ENCODE data around the gene CAMSAP1. TPM values are rescaled to one million over a fixed set of nuclear protein-coding genes. Genes with fewer than 3 reads are reported as not detected.

The CAMSAP1 gene
- total and polyA plus RNA-seq, 10 donors: 2.4 to 34.3 (median 19.8) TPM

DNA sequence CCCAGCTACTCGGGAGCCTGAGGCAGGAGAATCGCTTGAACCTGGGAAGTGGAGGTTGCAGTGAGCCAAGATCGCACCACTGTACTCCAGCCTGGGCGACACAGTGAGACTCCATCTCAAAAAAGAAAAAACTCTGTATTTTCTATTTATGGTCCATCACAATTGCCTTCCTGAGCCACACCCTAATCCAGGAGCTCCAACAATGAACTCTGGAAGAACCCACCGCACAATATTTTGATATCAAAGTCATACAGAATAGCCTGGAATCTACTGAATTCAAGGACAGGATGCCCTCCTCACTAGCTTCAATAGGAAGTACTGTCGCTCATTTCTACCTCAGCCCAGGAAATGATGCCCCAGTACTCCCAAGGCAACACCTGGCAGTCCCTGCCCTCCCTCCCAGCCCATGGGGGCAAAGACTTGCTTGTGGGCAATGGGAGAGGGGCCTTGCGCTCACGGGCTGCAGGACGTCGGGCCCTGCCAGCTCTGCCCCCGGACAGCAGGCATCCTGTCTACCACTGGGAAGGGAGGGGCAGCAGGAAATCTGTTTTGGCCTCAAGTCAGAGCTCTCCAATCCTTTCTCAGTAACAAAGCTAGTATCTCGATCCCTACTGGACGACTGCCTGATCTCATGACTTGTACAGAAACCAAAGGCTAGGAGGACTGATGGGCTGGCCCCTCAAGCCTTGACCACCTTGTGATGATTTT, 34.1 kb upstream of the CAMSAP1 start:
- Histone ChIP-seq H3K27ac (peak overlapping the region; percentile 16 to 74 (median 64)), H3K9me3 (peaks cover 0 to under 1% (median 0%) of the 10 kb centered on the region in 8 donors), H3K27me3 (replicated peaks in 1 of 7) (no peaks in the 10 kb centered on the region), H3K4me3 (no peak overlapping the region), H3K36me3 (peaks cover 0 to 98% (median 70%) of the 10 kb centered on the region in 6 donors), H3K4me1 (peaks cover 0 to 16% (median 0%) of the 10 kb centered on the region in 6 donors)
- no peak for DNase-seq
- intact Hi-C loops (cut with DNase I; ENCODE audit: low total_unique reads): no loop called here
- WGBS, 5 donors: 63 to 94% (median 78%) methylated on average over 10 to 13 of the region's 13 CpGs
- TF ChIP-seq POLR2AphosphoS5 (IDR thresholded peaks at IDR 0.05): peak in 2 of 3 donors; percentile 59 to 66
- TF ChIP-seq, protein P1, sequence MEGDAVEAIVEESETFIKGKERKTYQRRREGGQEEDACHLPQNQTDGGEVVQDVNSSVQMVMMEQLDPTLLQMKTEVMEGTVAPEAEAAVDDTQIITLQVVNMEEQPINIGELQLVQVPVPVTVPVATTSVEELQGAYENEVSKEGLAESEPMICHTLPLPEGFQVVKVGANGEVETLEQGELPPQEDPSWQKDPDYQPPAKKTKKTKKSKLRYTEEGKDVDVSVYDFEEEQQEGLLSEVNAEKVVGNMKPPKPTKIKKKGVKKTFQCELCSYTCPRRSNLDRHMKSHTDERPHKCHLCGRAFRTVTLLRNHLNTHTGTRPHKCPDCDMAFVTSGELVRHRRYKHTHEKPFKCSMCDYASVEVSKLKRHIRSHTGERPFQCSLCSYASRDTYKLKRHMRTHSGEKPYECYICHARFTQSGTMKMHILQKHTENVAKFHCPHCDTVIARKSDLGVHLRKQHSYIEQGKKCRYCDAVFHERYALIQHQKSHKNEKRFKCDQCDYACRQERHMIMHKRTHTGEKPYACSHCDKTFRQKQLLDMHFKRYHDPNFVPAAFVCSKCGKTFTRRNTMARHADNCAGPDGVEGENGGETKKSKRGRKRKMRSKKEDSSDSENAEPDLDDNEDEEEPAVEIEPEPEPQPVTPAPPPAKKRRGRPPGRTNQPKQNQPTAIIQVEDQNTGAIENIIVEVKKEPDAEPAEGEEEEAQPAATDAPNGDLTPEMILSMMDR (IDR thresholded peaks at IDR 0.05 in 8 of 11, conservative IDR thresholded peaks at IDR 0.05 in 3 of 11): no peak

- Histone ChIP-seq H3K4me1 (peaks cover 0 to 16% (median 0%) of the 10 kb centered on the region in 6 donors), H3K36me3 (peaks cover 0 to 98% (median 65%) of the 10 kb centered on the region in 6 donors), H3K9me3 (peaks cover 0 to 6% (median 0%) of the 10 kb centered on the region in 8 donors), H3K4me3 (no peak overlapping the region), H3K27me3 (replicated peaks in 1 of 7) (no peaks in the 10 kb centered on the region), H3K27ac (no peak overlapping the region)
- intact Hi-C loops (cut with DNase I; ENCODE audit: low total_unique reads): no loop called here
- TF ChIP-seq, protein P1 (IDR thresholded peaks at IDR 0.05 in 8 of 11, conservative IDR thresholded peaks at IDR 0.05 in 3 of 11): no peak
- no peak for TF ChIP-seq POLR2AphosphoS5 (IDR thresholded peaks at IDR 0.05)
- TF ChIP-seq POLR2A (IDR thresholded peaks at IDR 0.05): no peak
- DNase-seq: no peak
- 81 to 88% (median 86%) methylated on average over 31 to 33 of the region's 33 CpGs for WGBS, 5 donors
These were observed 32.3 kb upstream of the CAMSAP1 start for GRCh38 chr9:135939351-135940265.

DNA sequence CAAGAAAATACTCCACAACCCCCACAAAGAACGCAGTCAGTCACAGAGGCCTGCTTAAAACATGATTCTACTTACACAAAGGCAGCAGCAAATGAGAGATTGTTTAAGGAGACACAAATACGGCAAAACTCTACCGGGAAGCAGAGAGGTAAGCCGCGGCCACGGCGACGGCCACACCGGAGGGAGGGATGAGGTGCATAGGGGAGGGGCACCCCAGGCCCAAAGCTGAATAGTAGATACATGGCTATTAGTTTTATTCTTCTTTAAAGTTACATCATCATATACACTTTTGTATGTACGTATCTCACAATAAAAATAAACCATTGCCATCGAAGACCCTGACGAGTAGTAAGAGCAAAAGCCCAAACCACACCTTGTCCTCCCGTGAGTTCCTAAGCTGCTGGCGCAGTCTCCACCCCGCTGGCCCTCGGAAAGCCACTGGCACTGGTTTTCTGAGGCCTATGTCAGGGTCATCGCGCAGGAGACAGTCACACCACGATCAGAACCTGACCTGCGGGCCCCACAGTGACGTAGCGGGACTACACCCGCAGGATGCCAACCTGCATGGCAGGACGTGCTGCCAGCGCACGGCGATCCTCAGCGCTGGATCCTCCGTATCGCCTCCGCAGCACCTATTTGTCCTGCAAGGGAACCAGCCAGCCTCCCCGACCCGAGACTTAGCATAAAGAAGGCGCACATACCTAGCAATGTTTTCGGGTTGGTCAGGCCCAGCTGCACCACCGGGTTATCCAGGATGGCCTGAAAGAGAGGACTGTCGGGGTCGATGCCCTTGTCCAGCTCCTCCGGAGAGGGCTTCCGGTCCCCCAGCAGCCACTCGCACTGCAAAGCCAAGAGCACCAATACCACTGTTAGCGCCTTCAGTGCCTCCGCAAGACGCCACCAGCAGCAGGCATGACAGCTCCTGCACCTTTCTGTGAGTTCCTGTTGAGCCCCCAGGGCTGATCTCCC, 30.5 kb upstream of the CAMSAP1 start:
- TF ChIP-seq POLR2A (IDR thresholded peaks at IDR 0.05): no peak
- peak in 1 of 3 donors; percentile 31 for TF ChIP-seq POLR2AphosphoS5 (IDR thresholded peaks at IDR 0.05)
- TF ChIP-seq, protein P1 (IDR thresholded peaks at IDR 0.05 in 8 of 11, conservative IDR thresholded peaks at IDR 0.05 in 3 of 11): no peak
- peaks cover 0 to 6% (median 0%) of the 10 kb centered on the region in 8 donors for H3K9me3 ChIP-seq
- intact Hi-C loops (cut with DNase I; ENCODE audit: low total_unique reads): no loop called here
- no peak for DNase-seq
- no peaks in the 10 kb centered on the region for H3K27me3 ChIP-seq (replicated peaks in 1 of 7)
- 94 to 98% (median 96%) methylated on average over 37 to 44 of the region's 44 CpGs for WGBS, 5 donors
- peaks cover 0 to 16% (median 0%) of the 10 kb centered on the region in 6 donors for H3K4me1 ChIP-seq
- H3K36me3 ChIP-seq: peaks cover 0 to 98% (median 60%) of the 10 kb centered on the region in 6 donors
- no peak overlapping the region for H3K4me3 ChIP-seq
- H3K27ac ChIP-seq: no peak overlapping the region
